ENCODE data around the gene A2ML1.
"Not testable (repeated sequence)": the region's sequence is repeated elsewhere in the genome, so short reads cannot be mapped to it uniquely, and the experiment has no call there.

Gene A2ML1

DNA sequence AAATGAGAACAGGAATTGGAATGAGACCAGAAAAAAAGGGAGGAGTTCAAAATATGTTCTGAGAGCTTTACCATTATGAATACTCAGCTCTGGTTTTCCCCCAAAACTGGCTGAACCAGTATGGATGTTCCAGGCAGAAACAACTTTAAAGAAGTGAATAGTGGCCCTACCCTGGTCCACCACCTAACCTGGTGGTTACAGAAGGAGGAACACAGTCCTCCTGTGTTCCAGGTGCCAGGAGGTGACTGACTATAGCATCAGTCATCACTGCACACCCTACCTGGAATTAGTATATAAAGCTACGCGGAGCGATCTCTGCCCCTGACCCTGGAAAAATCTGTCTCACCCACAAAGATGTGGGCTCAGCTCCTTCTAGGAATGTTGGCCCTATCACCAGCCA, at the start of gene A2ML1:
A2ML1 (plus strand) TSS at position 324 of the 400 bp plus-strand sequence; CDS start at position 355, 31 bp downstream.
- Histone ChIP-seq H3K4me3 (ENCODE audit: low read depth, low read length) (no peak within 1 kb of the TSS), H3K9ac (ENCODE audit: low read depth, low read length) (peak within 1 kb of the TSS; percentile 12), H3K27me3 (ENCODE audit: control insufficient read depth, insufficient read depth, low read length) (no peaks in the 10 kb centered on the region), H3K9me3 (ENCODE audit: control insufficient read depth, insufficient read depth, low read length) (no peaks in the 10 kb centered on the region), H3K4me1 (ENCODE audit: control insufficient read depth, insufficient read depth, low read length) (peaks cover 14% of the 10 kb centered on the region), H3K36me3 (ENCODE audit: control insufficient read depth, insufficient read depth, low read length) (no peaks in the 10 kb centered on the region)

DNA sequence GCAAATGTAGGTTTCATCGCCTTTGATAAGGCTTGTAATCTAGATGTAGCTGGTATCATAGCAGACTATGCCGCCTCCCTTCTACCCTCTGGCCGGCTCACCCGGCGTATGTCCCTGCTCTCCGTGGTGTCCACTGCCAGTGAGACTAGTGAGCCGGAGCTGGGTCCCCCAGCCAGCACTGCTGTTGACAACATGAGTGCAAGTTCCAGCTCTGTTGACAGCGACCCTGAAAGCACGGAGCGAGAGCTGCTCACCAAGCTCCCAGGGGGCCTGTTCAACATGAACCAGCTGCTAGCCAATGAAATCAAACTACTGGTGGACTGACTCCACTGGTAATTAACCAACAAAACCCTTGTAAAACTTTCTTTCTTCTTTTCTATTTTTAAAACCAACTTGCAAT, 49.0 kb upstream of the A2ML1 start:
- Histone ChIP-seq H3K4me1 (ENCODE audit: control insufficient read depth, insufficient read depth, low read length) (peaks cover 7% of the 10 kb centered on the region), H3K36me3 (ENCODE audit: control insufficient read depth, insufficient read depth, low read length) (no peaks in the 10 kb centered on the region), H3K27me3 (ENCODE audit: control insufficient read depth, insufficient read depth, low read length) (no peaks in the 10 kb centered on the region), H3K4me3 (ENCODE audit: low read depth, low read length) (no peak overlapping the region), H3K9me3 (ENCODE audit: control insufficient read depth, insufficient read depth, low read length) (no peaks in the 10 kb centered on the region), H3K9ac (ENCODE audit: low read depth, low read length) (no peak overlapping the region)

DNA sequence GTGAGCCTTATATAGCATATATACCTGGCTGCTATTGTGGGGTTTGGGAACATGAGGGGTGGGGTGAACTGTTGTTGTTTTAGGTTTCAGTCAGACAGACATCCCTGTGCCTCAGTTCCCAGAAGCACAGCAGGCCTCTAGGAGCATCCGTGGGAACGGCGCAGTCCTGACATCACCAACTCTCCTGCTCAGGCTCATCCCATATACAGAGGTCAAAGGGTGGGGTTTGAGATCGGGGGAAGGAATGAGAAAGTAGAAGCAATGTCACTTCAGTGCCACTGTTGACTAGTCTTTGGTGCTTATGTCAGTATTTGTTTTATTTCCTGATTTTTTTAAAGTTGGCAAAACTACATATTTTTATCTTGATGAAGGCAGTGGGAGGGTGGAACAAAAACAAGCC, 43.1 kb upstream of the A2ML1 start:
- H3K4me3 ChIP-seq (ENCODE audit: low read depth, low read length) = no peak overlapping the region
- no peaks in the 10 kb centered on the region for H3K27me3 ChIP-seq (ENCODE audit: control insufficient read depth, insufficient read depth, low read length)
- no peak overlapping the region for H3K9ac ChIP-seq (ENCODE audit: low read depth, low read length)
- H3K36me3 ChIP-seq (ENCODE audit: control insufficient read depth, insufficient read depth, low read length) = no peaks in the 10 kb centered on the region
- no peaks in the 10 kb centered on the region for H3K9me3 ChIP-seq (ENCODE audit: control insufficient read depth, insufficient read depth, low read length)
- H3K4me1 ChIP-seq (ENCODE audit: control insufficient read depth, insufficient read depth, low read length) = peaks cover 4% of the 10 kb centered on the region

GRCh38 chr12:8779862-8780261, 42.6 kb upstream of the A2ML1 start:
- no peaks in the 10 kb centered on the region for H3K27me3 ChIP-seq (ENCODE audit: control insufficient read depth, insufficient read depth, low read length)
- H3K9ac ChIP-seq (ENCODE audit: low read depth, low read length) = no peak overlapping the region
- peaks cover 4% of the 10 kb centered on the region for H3K4me1 ChIP-seq (ENCODE audit: control insufficient read depth, insufficient read depth, low read length)
- H3K36me3 ChIP-seq (ENCODE audit: control insufficient read depth, insufficient read depth, low read length) = no peaks in the 10 kb centered on the region
- no peak overlapping the region for H3K4me3 ChIP-seq (ENCODE audit: low read depth, low read length)
- no peaks in the 10 kb centered on the region for H3K9me3 ChIP-seq (ENCODE audit: control insufficient read depth, insufficient read depth, low read length)

- Histone ChIP-seq H3K4me3 (ENCODE audit: low read depth, low read length) (no peak overlapping the region), H3K36me3 (ENCODE audit: control insufficient read depth, insufficient read depth, low read length) (no peaks in the 10 kb centered on the region), H3K9me3 (ENCODE audit: control insufficient read depth, insufficient read depth, low read length) (no peaks in the 10 kb centered on the region), H3K27me3 (ENCODE audit: control insufficient read depth, insufficient read depth, low read length) (no peaks in the 10 kb centered on the region), H3K9ac (ENCODE audit: low read depth, low read length) (no peak overlapping the region), H3K4me1 (ENCODE audit: control insufficient read depth, insufficient read depth, low read length) (peaks cover 4% of the 10 kb centered on the region)
Measured at GRCh38 chr12:8780389-8780788, 42.0 kb upstream of the A2ML1 start.

DNA sequence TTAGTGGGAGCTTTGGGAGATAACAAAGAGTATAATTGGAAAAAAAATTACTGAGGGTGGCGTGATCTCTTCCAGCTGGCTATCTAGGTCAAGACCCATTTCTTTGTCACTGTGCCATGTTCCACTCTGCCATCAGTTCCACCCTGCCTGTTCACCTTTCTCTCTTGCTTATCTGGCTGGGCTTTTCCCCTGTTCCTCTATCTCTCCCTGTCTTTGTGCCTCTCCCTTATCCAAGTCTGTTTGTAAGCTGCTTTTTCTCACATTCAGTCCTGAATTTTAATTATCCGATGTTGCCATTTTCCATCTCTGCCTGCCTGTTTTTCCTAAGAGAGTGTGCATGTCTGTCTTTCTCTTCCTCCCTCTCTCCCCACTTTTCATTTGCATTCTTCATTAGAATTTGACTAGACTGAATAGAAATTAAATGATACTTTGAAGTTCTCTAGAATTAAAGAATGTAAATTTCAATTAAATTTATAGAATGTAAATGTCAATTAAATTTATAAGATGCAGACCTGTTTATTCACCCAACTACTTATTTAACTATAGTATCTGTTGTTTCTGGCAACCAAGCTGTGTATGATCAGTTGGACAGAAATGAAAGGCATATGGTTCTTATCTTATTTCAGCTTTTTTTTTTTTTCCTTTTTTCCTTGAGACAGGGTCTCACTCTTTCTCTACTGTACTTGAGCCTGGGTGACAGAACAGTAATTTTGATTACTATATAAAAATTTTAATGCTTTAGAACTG, 40.9 kb upstream of the A2ML1 start:
- H3K4me3 ChIP-seq (ENCODE audit: low read depth, low read length) = no peak overlapping the region
- H3K9me3 ChIP-seq (ENCODE audit: control insufficient read depth, insufficient read depth, low read length) = no peaks in the 10 kb centered on the region
- H3K9ac ChIP-seq (ENCODE audit: low read depth, low read length) = no peak overlapping the region
- H3K4me1 ChIP-seq (ENCODE audit: control insufficient read depth, insufficient read depth, low read length) = peaks cover 4% of the 10 kb centered on the region
- H3K27me3 ChIP-seq (ENCODE audit: control insufficient read depth, insufficient read depth, low read length) = no peaks in the 10 kb centered on the region
- no peaks in the 10 kb centered on the region for H3K36me3 ChIP-seq (ENCODE audit: control insufficient read depth, insufficient read depth, low read length)

DNA sequence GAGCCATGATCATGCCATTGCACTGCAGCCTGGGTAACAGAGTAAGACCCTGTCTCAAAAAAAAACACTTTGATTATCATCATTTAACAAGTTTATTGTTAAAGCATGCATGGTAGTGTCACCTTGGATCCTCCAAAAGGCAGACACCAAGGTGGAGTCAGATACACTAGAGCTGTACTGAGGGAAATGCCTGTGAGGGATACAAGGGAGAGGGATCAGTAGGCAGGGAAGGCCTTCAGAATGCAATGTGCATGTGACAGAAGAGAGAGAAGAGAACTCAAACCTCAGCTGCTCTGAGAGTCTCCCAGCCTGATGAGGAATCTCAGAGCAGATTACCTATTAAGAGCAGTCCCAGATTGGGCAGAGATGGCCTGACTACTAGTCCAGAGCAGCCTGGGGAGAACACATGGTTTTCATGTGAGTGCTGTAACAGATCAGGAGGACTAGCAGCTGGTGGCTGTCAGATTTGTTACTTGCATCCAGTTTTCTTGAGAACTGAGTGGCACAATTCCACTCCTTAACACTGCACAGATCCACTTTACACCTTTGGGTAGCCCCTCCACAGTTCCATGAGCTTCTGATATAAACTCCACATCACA, 38.0 kb upstream of the A2ML1 start:
- Histone ChIP-seq H3K9ac (ENCODE audit: low read depth, low read length) (no peak overlapping the region), H3K27me3 (ENCODE audit: control insufficient read depth, insufficient read depth, low read length) (no peaks in the 10 kb centered on the region), H3K36me3 (ENCODE audit: control insufficient read depth, insufficient read depth, low read length) (no peaks in the 10 kb centered on the region), H3K4me3 (ENCODE audit: low read depth, low read length) (no peak overlapping the region), H3K4me1 (ENCODE audit: control insufficient read depth, insufficient read depth, low read length) (no peaks in the 10 kb centered on the region), H3K9me3 (ENCODE audit: control insufficient read depth, insufficient read depth, low read length) (no peaks in the 10 kb centered on the region)

- Histone ChIP-seq H3K9me3 (ENCODE audit: control insufficient read depth, insufficient read depth, low read length) (no peaks in the 10 kb centered on the region), H3K4me3 (ENCODE audit: low read depth, low read length) (no peak overlapping the region), H3K9ac (ENCODE audit: low read depth, low read length) (no peak overlapping the region), H3K4me1 (ENCODE audit: control insufficient read depth, insufficient read depth, low read length) (no peaks in the 10 kb centered on the region), H3K27me3 (ENCODE audit: control insufficient read depth, insufficient read depth, low read length) (no peaks in the 10 kb centered on the region), H3K36me3 (ENCODE audit: control insufficient read depth, insufficient read depth, low read length) (no peaks in the 10 kb centered on the region)
Measured at GRCh38 chr12:8785499-8785898, 36.9 kb upstream of the A2ML1 start.

DNA sequence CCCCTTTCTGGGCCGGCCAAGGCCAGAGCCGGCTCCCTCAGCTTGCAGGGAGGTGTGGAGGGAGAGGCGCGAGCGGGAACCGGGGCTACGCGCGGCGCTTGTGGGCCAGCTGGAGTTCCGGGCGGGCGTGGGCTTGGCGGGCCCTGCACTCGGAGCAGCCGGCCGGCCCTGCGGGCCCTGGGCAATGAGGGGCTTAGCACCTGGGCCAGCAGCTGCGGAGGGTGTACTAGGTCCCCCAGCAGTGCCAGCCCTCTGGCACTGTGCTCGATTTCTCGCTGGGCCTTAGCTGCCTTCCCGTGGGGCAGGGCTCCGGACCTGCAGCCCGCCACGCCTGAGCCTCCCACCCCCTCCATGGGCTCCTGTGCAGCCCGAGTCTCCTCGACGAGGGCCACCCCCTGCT, 35.2 kb upstream of the A2ML1 start:
- not testable (repeated sequence) for H3K4me1 ChIP-seq (ENCODE audit: control insufficient read depth, insufficient read depth, low read length); H3K36me3 ChIP-seq (ENCODE audit: control insufficient read depth, insufficient read depth, low read length); H3K9me3 ChIP-seq (ENCODE audit: control insufficient read depth, insufficient read depth, low read length); H3K9ac ChIP-seq (ENCODE audit: low read depth, low read length); H3K27me3 ChIP-seq (ENCODE audit: control insufficient read depth, insufficient read depth, low read length); H3K4me3 ChIP-seq (ENCODE audit: low read depth, low read length)

GRCh38 chr12:8788706-8789105, 33.7 kb upstream of the A2ML1 start:
- peak overlapping the region; percentile 90 for H3K9ac ChIP-seq (ENCODE audit: low read depth, low read length)
- H3K27me3 ChIP-seq (ENCODE audit: control insufficient read depth, insufficient read depth, low read length); H3K36me3 ChIP-seq (ENCODE audit: control insufficient read depth, insufficient read depth, low read length); H3K4me1 ChIP-seq (ENCODE audit: control insufficient read depth, insufficient read depth, low read length); H3K9me3 ChIP-seq (ENCODE audit: control insufficient read depth, insufficient read depth, low read length): not testable (repeated sequence)
- H3K4me3 ChIP-seq (ENCODE audit: low read depth, low read length) = peak overlapping the region; percentile 97

DNA sequence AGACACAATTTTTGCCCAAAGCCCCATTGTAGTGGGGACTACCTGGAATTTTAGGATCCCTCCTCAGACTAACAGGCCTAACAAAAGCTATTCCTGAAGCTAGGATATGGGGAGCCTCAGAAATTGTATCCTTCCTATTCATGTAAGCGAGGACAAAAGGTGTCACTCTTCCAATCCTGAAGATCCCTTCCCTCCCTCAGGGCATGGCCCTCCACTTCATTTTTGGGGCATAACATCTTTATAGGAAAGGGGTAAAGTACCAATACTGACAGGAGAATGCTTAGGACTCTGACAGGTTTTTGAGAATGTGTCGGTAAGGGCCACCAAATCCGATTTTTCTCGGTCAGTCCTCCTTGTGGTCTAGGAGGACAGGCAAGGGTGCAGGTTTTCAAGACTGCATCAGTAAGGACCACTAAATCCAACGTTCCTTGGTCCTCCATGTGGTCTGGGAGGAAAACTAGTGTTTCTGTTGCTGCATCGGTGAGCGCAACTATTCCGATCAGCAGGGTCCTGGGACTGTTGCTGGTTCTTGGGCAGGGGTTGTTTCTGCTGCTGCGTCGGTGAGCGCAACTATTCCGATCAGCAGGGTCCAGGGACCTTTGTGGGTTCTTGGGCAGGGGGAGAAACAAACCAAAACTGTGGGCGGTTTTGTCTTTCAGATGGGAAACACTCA, 32.9 kb upstream of the A2ML1 start:
- H3K36me3 ChIP-seq (ENCODE audit: control insufficient read depth, insufficient read depth, low read length); H3K9me3 ChIP-seq (ENCODE audit: control insufficient read depth, insufficient read depth, low read length); H3K27me3 ChIP-seq (ENCODE audit: control insufficient read depth, insufficient read depth, low read length); H3K4me1 ChIP-seq (ENCODE audit: control insufficient read depth, insufficient read depth, low read length): not testable (repeated sequence)
- H3K9ac ChIP-seq (ENCODE audit: low read depth, low read length) = peak overlapping the region; percentile 90
- peak overlapping the region; percentile 97 for H3K4me3 ChIP-seq (ENCODE audit: low read depth, low read length)

DNA sequence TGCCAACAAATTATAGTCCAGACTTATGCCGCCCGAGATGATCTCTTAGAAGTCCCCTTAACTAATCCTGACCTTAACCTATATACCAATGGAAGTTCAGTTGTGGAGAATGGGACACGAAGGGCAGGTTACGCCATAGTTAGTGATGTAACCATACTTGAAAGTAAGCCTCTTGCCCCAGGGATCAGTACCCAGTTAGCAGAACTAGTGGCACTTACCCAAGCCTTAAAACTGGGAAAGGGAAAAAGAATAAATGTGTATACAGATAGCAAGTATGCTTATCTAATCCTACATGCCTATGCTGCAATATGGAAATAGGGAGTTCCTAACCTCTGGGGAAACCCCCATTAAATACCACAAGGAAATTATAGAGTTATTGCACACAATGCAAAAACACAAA, 29.2 kb upstream of the A2ML1 start:
- not testable (repeated sequence) for H3K27me3 ChIP-seq (ENCODE audit: control insufficient read depth, insufficient read depth, low read length); H3K36me3 ChIP-seq (ENCODE audit: control insufficient read depth, insufficient read depth, low read length); H3K4me3 ChIP-seq (ENCODE audit: low read depth, low read length); H3K4me1 ChIP-seq (ENCODE audit: control insufficient read depth, insufficient read depth, low read length); H3K9me3 ChIP-seq (ENCODE audit: control insufficient read depth, insufficient read depth, low read length)
- peak overlapping the region; percentile 12 for H3K9ac ChIP-seq (ENCODE audit: low read depth, low read length)

All from iPS-15b (cell line).